Measurements from ENCODE around the gene KRTAP12-1. TPM values are rescaled to one million over a fixed set of nuclear protein-coding genes. Genes with fewer than 3 reads are reported as not detected.

The KRTAP12-1 gene
- total RNA-seq, 2 donors from 2014 or later: not detected

- H3K4me1 Mint-ChIP-seq (ENCODE audit: low read depth in 2 of 2): peaks cover 7 to 12% of the 10 kb centered on the region in 2 donors
- no peak overlapping the region for H3K27ac Mint-ChIP-seq
- peak; percentile 32 for DNase-seq (ENCODE audit: low spot score)
- no peaks in the 10 kb centered on the region for H3K9me3 Mint-ChIP-seq
- H3K4me3 Mint-ChIP-seq: no peak overlapping the region
- H3K36me3 Mint-ChIP-seq: no peaks in the 10 kb centered on the region
- H3K27me3 Mint-ChIP-seq: peaks cover 44 to 80% of the 10 kb centered on the region in 2 donors
- ATAC-seq: no peak
Observed at GRCh38 chr21:44718571-44718970, 36.6 kb upstream of the KRTAP12-1 start.

GRCh38 chr21:44718093-44718492 is 36.1 kb upstream of the KRTAP12-1 start:
- ATAC-seq: no peak
- Mint-ChIP-seq H3K27me3 (peaks cover 46 to 82% of the 10 kb centered on the region in 2 donors), H3K36me3 (no peaks in the 10 kb centered on the region), H3K27ac (no peak overlapping the region), H3K9me3 (no peaks in the 10 kb centered on the region), H3K4me3 (no peak overlapping the region), H3K4me1 (ENCODE audit: low read depth in 2 of 2) (peaks cover 5 to 9% of the 10 kb centered on the region in 2 donors)
- DNase-seq (ENCODE audit: low spot score): no peak

- Mint-ChIP-seq H3K4me1 (ENCODE audit: low read depth in 2 of 2) (peaks cover 0 to 4% of the 10 kb centered on the region in 2 donors), H3K36me3 (no peaks in the 10 kb centered on the region), H3K9me3 (no peaks in the 10 kb centered on the region), H3K4me3 (no peak overlapping the region), H3K27ac (no peak overlapping the region), H3K27me3 (peaks cover 44 to 75% of the 10 kb centered on the region in 2 donors)
- ATAC-seq (no peak), DNase-seq (ENCODE audit: low spot score) (no peak)
Observed at GRCh38 chr21:44716984-44717383, 35.0 kb upstream of the KRTAP12-1 start.

- Mint-ChIP-seq H3K27me3 (peaks cover 51 to 61% of the 10 kb centered on the region in 2 donors), H3K9me3 (no peaks in the 10 kb centered on the region), H3K4me3 (no peak overlapping the region), H3K27ac (no peak overlapping the region), H3K4me1 (ENCODE audit: low read depth in 2 of 2) (peaks cover 0 to 4% of the 10 kb centered on the region in 2 donors), H3K36me3 (no peaks in the 10 kb centered on the region)
- DNase-seq (ENCODE audit: low spot score) (peak; percentile 13), ATAC-seq (no peak)
Observed at GRCh38 chr21:44714905-44715304, 32.9 kb upstream of the KRTAP12-1 start.

- Mint-ChIP-seq H3K27ac (no peak overlapping the region), H3K9me3 (no peaks in the 10 kb centered on the region), H3K4me1 (ENCODE audit: low read depth in 2 of 2) (peaks cover 3 to 4% of the 10 kb centered on the region in 2 donors), H3K4me3 (no peak overlapping the region), H3K36me3 (no peaks in the 10 kb centered on the region), H3K27me3 (peaks cover 51 to 57% of the 10 kb centered on the region in 2 donors)
- no peak for DNase-seq (ENCODE audit: low spot score)
- ATAC-seq: no peak
Observed at GRCh38 chr21:44713846-44714245, 31.9 kb upstream of the KRTAP12-1 start.

- Mint-ChIP-seq H3K27ac (no peak overlapping the region), H3K4me1 (ENCODE audit: low read depth in 2 of 2) (peaks cover 3 to 4% of the 10 kb centered on the region in 2 donors)
- ATAC-seq: no peak
Observed at GRCh38 chr21:44713130-44713529, 31.2 kb upstream of the KRTAP12-1 start.

GRCh38 chr21:44712203-44713028 is 30.5 kb upstream of the KRTAP12-1 start:
- DNase-seq (ENCODE audit: low spot score): peak; percentile 44
- Mint-ChIP-seq H3K27me3 (peaks cover 48 to 52% of the 10 kb centered on the region in 2 donors), H3K9me3 (no peaks in the 10 kb centered on the region), H3K36me3 (no peaks in the 10 kb centered on the region), H3K27ac (no peak overlapping the region), H3K4me1 (ENCODE audit: low read depth in 2 of 2) (peaks cover 3 to 4% of the 10 kb centered on the region in 2 donors), H3K4me3 (no peak overlapping the region)
- no peak for ATAC-seq

More at GRCh38 chr21:44713130-44713529, 31.2 kb upstream of the KRTAP12-1 start:
- Mint-ChIP-seq H3K36me3 (no peaks in the 10 kb centered on the region), H3K27me3 (peaks cover 48 to 50% of the 10 kb centered on the region in 2 donors), H3K4me3 (no peak overlapping the region), H3K9me3 (no peaks in the 10 kb centered on the region)
- peak; percentile 47 for DNase-seq (ENCODE audit: low spot score)

GRCh38 chr21:44711327-44712202 is 29.6 kb upstream of the KRTAP12-1 start, which contains the start of gene TSPEAR:
Gene TSPEAR (minus strand): TSS chr21:44711572. CDS start chr21:44711514, 58 bp downstream.
- H3K4me3 Mint-ChIP-seq: no peak within 1 kb of the TSS

GRCh38 chr21:44710756-44711326 is 28.9 kb upstream of the KRTAP12-1 start:
- H3K27ac Mint-ChIP-seq: no peak overlapping the region
- peaks cover 6 to 8% of the 10 kb centered on the region in 2 donors for H3K4me1 Mint-ChIP-seq (ENCODE audit: low read depth in 2 of 2)
- H3K9me3 Mint-ChIP-seq: no peaks in the 10 kb centered on the region
- ATAC-seq (no peak), DNase-seq (ENCODE audit: low spot score) (peak; percentile 18)
- H3K27me3 Mint-ChIP-seq: peaks cover 44 to 53% of the 10 kb centered on the region in 2 donors
- peaks cover 1% of the 10 kb centered on the region for H3K36me3 Mint-ChIP-seq
- H3K4me3 Mint-ChIP-seq: no peak overlapping the region

More at GRCh38 chr21:44711327-44712202, 29.6 kb upstream of the KRTAP12-1 start, which contains the start of gene TSPEAR:
- DNase-seq (ENCODE audit: low spot score): peak; percentile 31
- Mint-ChIP-seq H3K9me3 (no peaks in the 10 kb centered on the region), H3K36me3 (no peaks in the 10 kb centered on the region), H3K27me3 (peaks cover 45 to 54% of the 10 kb centered on the region in 2 donors), H3K27ac (no peak within 1 kb of the TSS), H3K4me1 (ENCODE audit: low read depth in 2 of 2) (peaks cover 3 to 4% of the 10 kb centered on the region in 2 donors)
- no peak for ATAC-seq

GRCh38 chr21:44710294-44710665 is 28.3 kb upstream of the KRTAP12-1 start:
- ATAC-seq: no peak
- DNase-seq (ENCODE audit: low spot score): peak; percentile 15
- peaks cover 44 to 54% of the 10 kb centered on the region in 2 donors for H3K27me3 Mint-ChIP-seq
- no peak overlapping the region for H3K27ac Mint-ChIP-seq
- H3K4me3 Mint-ChIP-seq: no peak overlapping the region
- H3K36me3 Mint-ChIP-seq: peaks cover 5% of the 10 kb centered on the region
- H3K9me3 Mint-ChIP-seq: no peaks in the 10 kb centered on the region
- H3K4me1 Mint-ChIP-seq (ENCODE audit: low read depth in 2 of 2): peaks cover 9 to 11% of the 10 kb centered on the region in 2 donors

- Mint-ChIP-seq H3K4me1 (ENCODE audit: low read depth in 2 of 2) (peaks cover 5 to 11% of the 10 kb centered on the region in 2 donors), H3K27ac (no peak overlapping the region), H3K36me3 (peaks cover 9% of the 10 kb centered on the region), H3K27me3 (peaks cover 44 to 51% of the 10 kb centered on the region in 2 donors), H3K9me3 (no peaks in the 10 kb centered on the region), H3K4me3 (no peak overlapping the region)
- DNase-seq (ENCODE audit: low spot score) (peak; percentile 56), ATAC-seq (no peak)
Observed at GRCh38 chr21:44709426-44710293, 27.7 kb upstream of the KRTAP12-1 start.

GRCh38 chr21:44708866-44709425 is 27.0 kb upstream of the KRTAP12-1 start:
- Mint-ChIP-seq H3K27me3 (peaks cover 39 to 51% of the 10 kb centered on the region in 2 donors), H3K27ac (no peak overlapping the region), H3K9me3 (no peaks in the 10 kb centered on the region)

More at GRCh38 chr21:44708866-44709425, 27.0 kb upstream of the KRTAP12-1 start:
- Mint-ChIP-seq H3K36me3 (peaks cover 9% of the 10 kb centered on the region), H3K4me3 (no peak overlapping the region), H3K4me1 (ENCODE audit: low read depth in 2 of 2) (peaks cover 5 to 11% of the 10 kb centered on the region in 2 donors)
- DNase-seq (ENCODE audit: low spot score): no peak
- no peak for ATAC-seq
